GM18520 (cell line): ENCODE results near the gene ZNF597.
A peak's percentile ranks its signal among the peaks of the same experiment; 100 is the strongest.
"Not testable (repeated sequence)": the region's sequence is repeated elsewhere in the genome, so short reads cannot be mapped to it uniquely, and the experiment has no call there.

Experiments used
- ATAC-seq: cut with Tn5 transposase; IDR thresholded peaks from one replicate; pipeline ENCODE4 v1.9.1; 2021; ENCODE audit not compliant: unreplicated experiment

ZNF597 gene

GRCh38 chr16:3476409-3476808 is 33.1 kb upstream of the ZNF597 start:
- ATAC-seq, result no peak

- no peak for ATAC-seq
These were observed 32.5 kb upstream of the ZNF597 start for GRCh38 chr16:3475604-3476375.

GRCh38 chr16:3474870-3475269 is 31.6 kb upstream of the ZNF597 start:
- not testable (repeated sequence) for ATAC-seq

- no peak for ATAC-seq
These were observed 31.0 kb upstream of the ZNF597 start for GRCh38 chr16:3474136-3474779.

- ATAC-seq, result not testable (repeated sequence)
These were observed 30.3 kb upstream of the ZNF597 start for GRCh38 chr16:3473596-3473943.

- ATAC-seq, result no peak
These were observed 29.7 kb upstream of the ZNF597 start for GRCh38 chr16:3472878-3473595.

- ATAC-seq, result no peak
These were observed 28.3 kb upstream of the ZNF597 start for GRCh38 chr16:3471518-3472176.

GRCh38 chr16:3470723-3471122 is 27.4 kb upstream of the ZNF597 start:
- ATAC-seq, result no peak

GRCh38 chr16:3469736-3470135 is 26.4 kb upstream of the ZNF597 start:
- ATAC-seq, result no peak

GRCh38 chr16:3468501-3468900 is 25.2 kb upstream of the ZNF597 start:
- no peak for ATAC-seq

GRCh38 chr16:3467921-3468320 is 24.6 kb upstream of the ZNF597 start:
- no peak for ATAC-seq

- no peak for ATAC-seq
These were observed 23.9 kb upstream of the ZNF597 start for GRCh38 chr16:3467182-3467581.

- ATAC-seq, result no peak
These were observed 22.7 kb upstream of the ZNF597 start for GRCh38 chr16:3465911-3466584.

- no peak for ATAC-seq
These were observed 22.0 kb upstream of the ZNF597 start for GRCh38 chr16:3465301-3465700.

- ATAC-seq, result no peak
These were observed 17.8 kb upstream of the ZNF597 start for GRCh38 chr16:3461151-3461550.

- ATAC-seq, result no peak
These were observed 17.3 kb upstream of the ZNF597 start for GRCh38 chr16:3460585-3460984.

GRCh38 chr16:3460121-3460520 is 16.8 kb upstream of the ZNF597 start:
- no peak for ATAC-seq

GRCh38 chr16:3459401-3460090 is 16.2 kb upstream of the ZNF597 start:
- no peak for ATAC-seq

- no peak for ATAC-seq
These were observed 15.6 kb upstream of the ZNF597 start for GRCh38 chr16:3458852-3459361.

- ATAC-seq, result peak; percentile 5
These were observed 15.1 kb upstream of the ZNF597 start for GRCh38 chr16:3458278-3458851.
